A549 (cell line): ENCODE results near the gene DENND2D. TPM values are rescaled to one million over a fixed set of nuclear protein-coding genes. Genes with fewer than 3 reads are reported as not detected.
"Not testable (repeated sequence)": the region's sequence is repeated elsewhere in the genome, so short reads cannot be mapped to it uniquely, and the experiment has no call there.

Experiments
- ATAC-seq, 2 experiments: fragments of 200-7000 bp in 1 of 2; fragments of >200 bp in 1 of 2; cut with Nextera tagmentation in 1 of 2; cut with Tn5 transposase in 1 of 2; 3 replicates each; pipeline versions ENCODE4 v1.8.0 to v1.9.1; 2018 to 2020; ENCODE audit warnings: mild to moderate bottlenecking in 1 of 2, moderate library complexity in 1 of 2
- CTCF ChIA-PET: fragments of 300-600 bp; sonication (Branson Sonifier 250); formaldehyde crosslinking; extraction: SDS; loops from one replicate; lab custom pipeline; 2021; ENCODE audit warnings: antibody characterized with exemption, inconsistent platforms; lab: Yijun Ruan, JAX
- POLR2A ChIA-PET: fragments of 350-600 bp; formaldehyde crosslinking; extraction: SDS; loops from one replicate; lab custom pipeline; 2021; ENCODE audit warnings: antibody characterized with exemption, inconsistent platforms; lab: Yijun Ruan, JAX
- DNase-seq, 2 experiments: peaks; one replicate each; pipeline versions ENCODE4 v3.0.0 to v3.0.0-alpha.2; 2011 to 2016; ENCODE audit warnings: low read depth in 1 of 2, low spot score in 1 of 2
- FAIRE-seq: peaks from 2 replicates; lab custom pipeline; 2011; peaks lifted over from hg19 to GRCh38; lab: Jason Lieb, UNC
- H3K27ac ChIP-seq, 2 experiments: fragments of >200 bp; sonication (Bioruptor Twin); formaldehyde crosslinking; 3 replicates each; pipeline ENCODE4 v1.5.1; 2016 to 2017
- H3K4me1 ChIP-seq: fragments of >200 bp; sonication (Bioruptor Twin); formaldehyde crosslinking; 3 replicates; pipeline ENCODE4 v1.6.1; 2016
- H3K4me2 ChIP-seq: fragments of >200 bp; sonication (Bioruptor Twin); formaldehyde crosslinking; 3 replicates; pipeline ENCODE4 v1.6.1; 2016
- H3K4me3 ChIP-seq: fragments of >200 bp; sonication (Bioruptor Twin); formaldehyde crosslinking; 3 replicates; pipeline ENCODE4 v1.5.1; 2016
- H3K9me3 ChIP-seq: fragments of >200 bp; sonication (Bioruptor Twin); formaldehyde crosslinking; 3 replicates; pipeline ENCODE4 v1.6.1; 2016
- BHLHE40 ChIP-seq: IDR thresholded peaks from 2 replicates; pipeline ENCODE4 v1.6.1; 2012; ENCODE audit warnings: low read depth, low read length, inconsistent platforms
- CEBPB ChIP-seq, 2 experiments: fragments of >200 bp in 1 of 2; sonication (Bioruptor Twin) in 1 of 2; formaldehyde crosslinking in 1 of 2; IDR thresholded peaks; 2 replicates each; pipeline ENCODE4 v1.6.1; 2012 to 2016
- CHD2 ChIP-seq: fragments of 150-350 bp; IDR thresholded peaks from 2 replicates; pipeline ENCODE4 v1.6.1; 2014; ENCODE audit warnings: low read length; ENCODE audit not compliant: partially characterized antibody
- EHF ChIP-seq: fragments of 250-450 bp; sonication (Bioruptor Pico); IDR thresholded peaks from 2 replicates; pipeline ENCODE4 v1.5.0; 2020; ENCODE audit warnings: mild to moderate bottlenecking
- EP300 ChIP-seq, 2 experiments: fragments of >200 bp; sonication (Bioruptor Twin); formaldehyde crosslinking; IDR thresholded peaks; 2 replicates in 1 of 2; 3 replicates in 1 of 2; pipeline ENCODE4 v1.6.1; 2016 to 2017
- FOXS1 ChIP-seq: fragments of 250-450 bp; sonication (Bioruptor Pico); IDR thresholded peaks from 2 replicates; pipeline ENCODE4 v1.5.0; 2020; ENCODE audit warnings: mild to moderate bottlenecking, moderate library complexity
- HOXB13 ChIP-seq: fragments of 250-450 bp; sonication (Bioruptor Pico); IDR thresholded peaks from 2 replicates; pipeline ENCODE4 v1.5.0; 2020; ENCODE audit warnings: low read depth, mild to moderate bottlenecking, moderate library complexity
- JUNB ChIP-seq: fragments of >200 bp; sonication (Bioruptor Twin); formaldehyde crosslinking; IDR thresholded peaks from 2 replicates; pipeline ENCODE4 v1.6.1; 2016
- RFX5 ChIP-seq: fragments of 450-650 bp; IDR thresholded peaks from 2 replicates; pipeline ENCODE4 v1.7.1; 2014; ENCODE audit warnings: antibody characterized with exemption, mild to moderate bottlenecking, moderate library complexity
- WGBS: methylation state at CpG from one replicate; pipeline ENCODE4 v1.1.6; 2017; ENCODE audit errors: missing lambda C conversion rate; 5-methylcytosine and 5-hydroxymethylcytosine counted together
- polyA plus RNA-seq, 4 experiments: library from polyadenylated mRNA; depleted of rRNA in 3 of 4; stranded (reverse); fragments of >200 nt; fragmentation: RNase III in 1 of 4; extraction: RNeasy Plus Mini Kit Qiagen cat#74134 plus additional on column Dnase treatment in 1 of 4; gene quantifications; 2 replicates in 3 of 4; 3 replicates in 1 of 4; pipeline ENCODE4 v1.2.3, GENCODE V29; 2011 to 2017
- TF ChIP-seq, protein P1 (sequence below): fragments of 200-600 bp; sonication (generic); IDR thresholded peaks from 2 replicates; pipeline ENCODE4 v1.6.1; 2016; ENCODE audit warnings: antibody characterized with exemption, mild to moderate bottlenecking, moderate library complexity
- TF ChIP-seq, protein P2 (sequence below): fragments of >200 bp; sonication (Bioruptor Twin); formaldehyde crosslinking; IDR thresholded peaks from 3 replicates; pipeline ENCODE4 v1.5.1; 2016

Gene DENND2D
- polyA plus RNA-seq, 2 of the 4 experiments (the other 2 are of a cell fraction) = 1.7 to 3.4 TPM

DNA sequence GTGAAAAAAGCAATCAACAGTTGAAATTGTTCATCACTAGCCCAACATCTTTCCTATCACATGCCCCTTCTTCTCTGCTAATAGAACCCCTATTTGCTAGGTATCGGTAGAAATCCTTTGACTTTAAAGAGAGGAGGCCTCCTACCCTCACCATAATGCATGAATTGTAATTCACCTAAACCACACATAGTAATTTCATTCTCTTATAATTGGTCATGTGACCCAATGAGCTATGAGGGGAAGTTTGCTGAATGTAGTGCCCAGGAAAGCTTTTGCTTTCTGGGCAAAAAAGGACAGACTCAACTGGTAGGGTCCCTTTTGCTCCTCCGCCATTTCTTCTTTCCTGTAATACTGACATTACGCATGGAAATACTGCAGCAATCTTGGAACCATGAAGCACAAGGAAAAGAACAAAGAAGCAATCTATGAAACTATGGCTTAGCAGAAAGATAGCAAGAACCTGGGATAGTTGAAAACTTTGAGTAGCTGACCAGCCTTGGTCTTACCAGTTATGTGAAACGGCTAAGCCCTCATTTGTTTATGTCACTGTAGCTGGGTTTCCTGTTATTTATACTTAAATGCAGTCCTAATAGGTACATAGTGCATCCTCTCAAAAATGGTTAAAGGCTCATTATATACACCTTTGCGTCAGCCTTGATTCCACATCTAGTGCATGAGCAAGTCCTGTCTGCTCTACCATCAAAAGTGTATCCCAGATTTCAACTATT, 16.9 kb upstream of the DENND2D start:
- no peaks in the 10 kb centered on the region for H3K9me3 ChIP-seq
- H3K4me2 ChIP-seq = no peak overlapping the region
- H3K4me3 ChIP-seq = no peak overlapping the region
- FAIRE-seq = no peak
- ATAC-seq = no peak
- no peak for DNase-seq
- TF ChIP-seq CEBPB (IDR thresholded peaks at IDR 0.05) (no peak), RFX5 (no peak)
- TF ChIP-seq, protein P1, sequence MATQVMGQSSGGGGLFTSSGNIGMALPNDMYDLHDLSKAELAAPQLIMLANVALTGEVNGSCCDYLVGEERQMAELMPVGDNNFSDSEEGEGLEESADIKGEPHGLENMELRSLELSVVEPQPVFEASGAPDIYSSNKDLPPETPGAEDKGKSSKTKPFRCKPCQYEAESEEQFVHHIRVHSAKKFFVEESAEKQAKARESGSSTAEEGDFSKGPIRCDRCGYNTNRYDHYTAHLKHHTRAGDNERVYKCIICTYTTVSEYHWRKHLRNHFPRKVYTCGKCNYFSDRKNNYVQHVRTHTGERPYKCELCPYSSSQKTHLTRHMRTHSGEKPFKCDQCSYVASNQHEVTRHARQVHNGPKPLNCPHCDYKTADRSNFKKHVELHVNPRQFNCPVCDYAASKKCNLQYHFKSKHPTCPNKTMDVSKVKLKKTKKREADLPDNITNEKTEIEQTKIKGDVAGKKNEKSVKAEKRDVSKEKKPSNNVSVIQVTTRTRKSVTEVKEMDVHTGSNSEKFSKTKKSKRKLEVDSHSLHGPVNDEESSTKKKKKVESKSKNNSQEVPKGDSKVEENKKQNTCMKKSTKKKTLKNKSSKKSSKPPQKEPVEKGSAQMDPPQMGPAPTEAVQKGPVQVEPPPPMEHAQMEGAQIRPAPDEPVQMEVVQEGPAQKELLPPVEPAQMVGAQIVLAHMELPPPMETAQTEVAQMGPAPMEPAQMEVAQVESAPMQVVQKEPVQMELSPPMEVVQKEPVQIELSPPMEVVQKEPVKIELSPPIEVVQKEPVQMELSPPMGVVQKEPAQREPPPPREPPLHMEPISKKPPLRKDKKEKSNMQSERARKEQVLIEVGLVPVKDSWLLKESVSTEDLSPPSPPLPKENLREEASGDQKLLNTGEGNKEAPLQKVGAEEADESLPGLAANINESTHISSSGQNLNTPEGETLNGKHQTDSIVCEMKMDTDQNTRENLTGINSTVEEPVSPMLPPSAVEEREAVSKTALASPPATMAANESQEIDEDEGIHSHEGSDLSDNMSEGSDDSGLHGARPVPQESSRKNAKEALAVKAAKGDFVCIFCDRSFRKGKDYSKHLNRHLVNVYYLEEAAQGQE = no peak
- TF ChIP-seq, all 56 proteins: peak for 0
- ChIA-PET POLR2A (no interaction called here), CTCF (interaction anchor here (13.8 kb wide), 1 partner anchor 180 kb away, joined by 174 read pairs; no protein-coding TSS in a partner anchor)
- Histone ChIP-seq H3K27ac (no peak overlapping the region), H3K4me1 (no peaks in the 10 kb centered on the region)
- 87% methylated on average over 5 of the region's 5 CpGs for whole genome bisulfite sequencing

DNA sequence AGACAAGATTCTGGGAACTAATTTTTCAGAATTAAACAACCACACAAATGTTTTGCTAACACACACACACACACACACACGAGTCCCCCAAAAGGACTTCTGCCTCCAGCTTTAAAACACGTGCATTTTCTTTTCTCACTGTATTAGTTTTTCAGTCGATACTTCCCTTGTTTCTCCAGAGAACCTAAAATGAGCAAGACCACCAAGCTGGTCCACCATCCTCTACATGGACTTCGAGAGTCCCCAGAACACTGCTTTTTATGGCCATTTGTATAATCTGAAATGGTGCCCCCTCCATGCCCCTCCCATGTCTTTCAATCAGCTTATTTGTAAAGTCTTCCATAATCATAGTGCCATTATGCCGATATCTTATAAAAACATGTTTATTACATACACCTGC, 16.3 kb upstream of the DENND2D start:
- no peaks in the 10 kb centered on the region for H3K9me3 ChIP-seq
- FAIRE-seq = no peak
- ATAC-seq = no peak
- 44% methylated on average over 5 of the region's 5 CpGs for WGBS
- no peak overlapping the region for H3K27ac ChIP-seq
- POLR2A ChIA-PET = no interaction called here
- TF ChIP-seq HOXB13 (no peak), FOXS1 (CRISPR knock-in tag) (no peak), EHF (CRISPR knock-in tag) (no peak), CHD2 (no peak), JUNB (no peak), EP300 (IDR thresholded peaks at IDR 0.05) (no peak), RFX5 (no peak), BHLHE40 (no peak)
- TF ChIP-seq, protein P2, sequence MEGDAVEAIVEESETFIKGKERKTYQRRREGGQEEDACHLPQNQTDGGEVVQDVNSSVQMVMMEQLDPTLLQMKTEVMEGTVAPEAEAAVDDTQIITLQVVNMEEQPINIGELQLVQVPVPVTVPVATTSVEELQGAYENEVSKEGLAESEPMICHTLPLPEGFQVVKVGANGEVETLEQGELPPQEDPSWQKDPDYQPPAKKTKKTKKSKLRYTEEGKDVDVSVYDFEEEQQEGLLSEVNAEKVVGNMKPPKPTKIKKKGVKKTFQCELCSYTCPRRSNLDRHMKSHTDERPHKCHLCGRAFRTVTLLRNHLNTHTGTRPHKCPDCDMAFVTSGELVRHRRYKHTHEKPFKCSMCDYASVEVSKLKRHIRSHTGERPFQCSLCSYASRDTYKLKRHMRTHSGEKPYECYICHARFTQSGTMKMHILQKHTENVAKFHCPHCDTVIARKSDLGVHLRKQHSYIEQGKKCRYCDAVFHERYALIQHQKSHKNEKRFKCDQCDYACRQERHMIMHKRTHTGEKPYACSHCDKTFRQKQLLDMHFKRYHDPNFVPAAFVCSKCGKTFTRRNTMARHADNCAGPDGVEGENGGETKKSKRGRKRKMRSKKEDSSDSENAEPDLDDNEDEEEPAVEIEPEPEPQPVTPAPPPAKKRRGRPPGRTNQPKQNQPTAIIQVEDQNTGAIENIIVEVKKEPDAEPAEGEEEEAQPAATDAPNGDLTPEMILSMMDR = no peak
- TF ChIP-seq, protein P1 = no peak
- CTCF ChIA-PET = interaction anchor here (13.8 kb wide), 1 partner anchor 181 kb away, joined by 174 read pairs; no protein-coding TSS in a partner anchor
- no peak overlapping the region for H3K4me3 ChIP-seq
- no peak for DNase-seq
- no peak overlapping the region for H3K4me2 ChIP-seq
- no peaks in the 10 kb centered on the region for H3K4me1 ChIP-seq

DNA sequence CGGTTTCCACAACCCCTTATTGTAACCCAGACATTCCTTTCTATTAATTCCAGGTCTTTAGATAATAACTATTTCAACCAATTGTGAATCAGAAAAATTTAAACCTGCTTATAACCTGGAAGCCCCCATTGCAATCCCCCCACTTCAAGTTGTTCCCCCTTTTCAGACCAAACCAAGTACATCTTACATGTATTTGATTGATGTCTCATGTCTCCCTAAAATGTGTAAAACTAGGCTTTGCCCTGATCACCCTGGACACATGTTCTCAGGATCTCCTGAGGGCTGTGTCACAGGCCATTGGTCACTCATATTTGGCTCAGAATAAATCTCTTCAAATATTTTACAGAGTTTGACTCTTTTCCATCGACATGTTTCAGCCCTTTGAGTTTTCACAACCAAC, 14.8 kb upstream of the DENND2D start:
- POLR2A ChIA-PET, H3K9me3 ChIP-seq, ATAC-seq, H3K4me2 ChIP-seq, DNase-seq, H3K4me3 ChIP-seq, H3K27ac ChIP-seq, H3K4me1 ChIP-seq, FAIRE-seq: not testable (repeated sequence)
- CTCF ChIA-PET = interaction anchor here (0.6 to 1.6 kb wide), 3 partner anchors 8 to 185 kb away, joined by 3 to 9 read pairs (median 3); no protein-coding TSS in a partner anchor
- 53% methylated on average over 2 of the region's 2 CpGs for WGBS
